H9 (cell line): ENCODE measurements around the gene ABCA4. TPM values are rescaled to one million over a fixed set of nuclear protein-coding genes. Genes with fewer than 3 reads are reported as not detected.

Experiments
- DNase-seq: peaks from one replicate; pipeline ENCODE4 v3.0.0-alpha.2; 2017
- H2AFZ ChIP-seq: one replicate; pipeline ENCODE4 v1.6.1; 2013; ENCODE audit warnings: mild to moderate bottlenecking, low read length, control low read depth, moderate library complexity
- H2AK5ac ChIP-seq: 2 replicates; pipeline ENCODE4 v1.6.1; 2013; ENCODE audit warnings: low read length, control low read depth, mixed read lengths; ENCODE audit not compliant: insufficient read length
- H2BK120ac ChIP-seq: one replicate; pipeline ENCODE4 v1.6.1; 2013; ENCODE audit warnings: low read depth, mild to moderate bottlenecking, low read length, control low read depth, inconsistent platforms; ENCODE audit not compliant: poor library complexity, severe bottlenecking
- H2BK12ac ChIP-seq: 2 replicates; pipeline ENCODE4 v1.6.1; 2013; ENCODE audit warnings: low read length, control low read depth, mixed read lengths, low read depth; ENCODE audit not compliant: insufficient read length
- H2BK15ac ChIP-seq: 2 replicates; pipeline ENCODE4 v1.6.1; 2013; ENCODE audit warnings: low read depth, low read length, control low read depth
- H2BK20ac ChIP-seq: one replicate; pipeline ENCODE4 v1.6.1; 2013; ENCODE audit warnings: low read depth, mild to moderate bottlenecking, low read length, control low read depth, inconsistent platforms; ENCODE audit not compliant: poor library complexity, severe bottlenecking
- H2BK5ac ChIP-seq: 2 replicates; pipeline ENCODE4 v1.6.1; 2013; ENCODE audit warnings: low read length, control low read depth, mixed read lengths; ENCODE audit not compliant: insufficient read length
- H3K14ac ChIP-seq: 2 replicates; pipeline ENCODE4 v1.6.1; 2013; ENCODE audit warnings: low read length, control low read depth; ENCODE audit not compliant: insufficient read depth
- H3K18ac ChIP-seq: 2 replicates; pipeline ENCODE4 v1.6.1; 2013; ENCODE audit warnings: low read depth, mild to moderate bottlenecking, mixed read lengths, low read length, control low read depth; ENCODE audit not compliant: insufficient read length
- H3K23ac ChIP-seq: 2 replicates; pipeline ENCODE4 v1.6.1; 2013; ENCODE audit warnings: low read length, control low read depth, mixed read lengths, low read depth; ENCODE audit not compliant: insufficient read length
- H3K23me2 ChIP-seq: 2 replicates; pipeline ENCODE4 v1.6.1; 2013; ENCODE audit warnings: low read depth, mild to moderate bottlenecking, mixed read lengths, low read length, control low read depth; ENCODE audit not compliant: insufficient read length, poor library complexity, severe bottlenecking
- H3K27ac ChIP-seq: 2 replicates; pipeline ENCODE4 v1.5.1; 2013; ENCODE audit warnings: low read length, control low read depth, mixed read lengths, low read depth; ENCODE audit not compliant: insufficient read length
- H3K27me3 ChIP-seq: 2 replicates; pipeline ENCODE4 v1.6.1; 2013; ENCODE audit warnings: low read length, control low read depth, inconsistent platforms; ENCODE audit not compliant: insufficient read depth
- H3K4ac ChIP-seq: 2 replicates; pipeline ENCODE4 v1.6.1; 2013; ENCODE audit warnings: low read depth, mild to moderate bottlenecking, control low read depth, inconsistent platforms, low read length, moderate library complexity
- H3K4me1 ChIP-seq: 2 replicates; pipeline ENCODE4 v1.6.1; 2013; ENCODE audit warnings: low read length, control low read depth, inconsistent platforms; ENCODE audit not compliant: insufficient read depth
- H3K4me2 ChIP-seq: 2 replicates; pipeline ENCODE4 v1.6.1; 2013; ENCODE audit warnings: low read length, control low read depth, mixed read lengths; ENCODE audit not compliant: insufficient read length, insufficient read depth
- H3K56ac ChIP-seq: 2 replicates; pipeline ENCODE4 v1.6.1; 2013; ENCODE audit warnings: low read depth, mild to moderate bottlenecking, mixed read lengths, low read length, control low read depth; ENCODE audit not compliant: insufficient read length
- H3K79me1 ChIP-seq: 2 replicates; pipeline ENCODE4 v1.6.1; 2013; ENCODE audit warnings: low read depth, mild to moderate bottlenecking, moderate library complexity, low read length, control low read depth, inconsistent platforms; ENCODE audit not compliant: insufficient read depth, poor library complexity, severe bottlenecking
- H3K79me2 ChIP-seq: 2 replicates; pipeline ENCODE4 v1.6.1; 2013; ENCODE audit warnings: low read length, control low read depth, inconsistent platforms; ENCODE audit not compliant: insufficient read depth
- H3K9ac ChIP-seq: 2 replicates; pipeline ENCODE4 v1.6.1; 2013; ENCODE audit warnings: low read length, control low read depth, mixed read lengths; ENCODE audit not compliant: insufficient read length; ENCODE audit errors: extremely low read depth
- H3K9me3 ChIP-seq: one replicate; pipeline ENCODE4 v1.6.1; 2013; ENCODE audit warnings: low read depth, low read length, inconsistent platforms; ENCODE audit not compliant: control insufficient read depth
- H3T11ph ChIP-seq: one replicate; pipeline ENCODE4 v1.6.1; 2013; ENCODE audit warnings: mild to moderate bottlenecking, low read length, control low read depth, inconsistent platforms
- H4K20me1 ChIP-seq: one replicate; pipeline ENCODE4 v1.6.1; 2013; ENCODE audit not compliant: control insufficient read depth, insufficient read length, insufficient read depth
- H4K5ac ChIP-seq: 2 replicates; pipeline ENCODE4 v1.6.1; 2013; ENCODE audit warnings: low read depth, mild to moderate bottlenecking, mixed read lengths, low read length, control low read depth; ENCODE audit not compliant: insufficient read length
- H4K8ac ChIP-seq: replicated peaks from 2 replicates; pipeline ENCODE4 v1.6.1; 2013; ENCODE audit warnings: low read length, control low read depth, mixed read lengths, low read depth; ENCODE audit not compliant: insufficient read length
- H4K91ac ChIP-seq: 2 replicates; pipeline ENCODE4 v1.6.1; 2013; ENCODE audit warnings: low read depth, mild to moderate bottlenecking, moderate library complexity, mixed read lengths, low read length, control low read depth; ENCODE audit not compliant: insufficient read length
- H3K27ac Mint-ChIP-seq, 3 experiments: 2 replicates in 2 of 3; 3 replicates in 1 of 3; pipeline ENCODE4 v1.8.0; 2020 to 2021; ENCODE audit warnings: mixed read lengths in 3 of 3, mild to moderate bottlenecking in 1 of 3, moderate library complexity in 1 of 3
- H3K27me3 Mint-ChIP-seq: 2 replicates; pipeline ENCODE4 v1.8.0; 2021; ENCODE audit warnings: low read depth, mild to moderate bottlenecking, moderate library complexity, mixed read lengths
- H3K36me3 Mint-ChIP-seq, 3 experiments: 2 replicates in 2 of 3; 3 replicates in 1 of 3; pipeline ENCODE4 v1.8.0; 2020 to 2021; ENCODE audit warnings: low read depth in 3 of 3, mixed read lengths in 3 of 3; ENCODE audit not compliant: insufficient read depth in 1 of 3
- H3K4me1 Mint-ChIP-seq, 2 experiments: 2 replicates each; pipeline ENCODE4 v1.8.0; 2020; ENCODE audit warnings: mixed read lengths in 2 of 2
- H3K4me3 Mint-ChIP-seq, 2 experiments: 2 replicates in 1 of 2; 3 replicates in 1 of 2; pipeline ENCODE4 v1.8.0; 2020 to 2021; ENCODE audit warnings: mild to moderate bottlenecking in 2 of 2, mixed read lengths in 2 of 2, moderate library complexity in 1 of 2
- H3K9me3 Mint-ChIP-seq, 2 experiments: 2 replicates in 1 of 2; 3 replicates in 1 of 2; pipeline ENCODE4 v1.8.0; 2020; ENCODE audit warnings: mild to moderate bottlenecking in 2 of 2, mixed read lengths in 2 of 2, moderate library complexity in 1 of 2
- CTCF ChIP-seq: fragments of 200-600 bp; sonication (generic); conservative IDR thresholded peaks from 3 replicates; pipeline ENCODE4 v1.8.0; 2021; ENCODE audit warnings: antibody characterized with exemption, mild to moderate bottlenecking
- WGBS: extraction: QIAGEN DNeasy Blood & Tissue Kit; methylation state at CpG from one replicate; pipeline ENCODE4 v1.1.7; 2013; ENCODE audit warnings: missing lambda C conversion rate, low lambda C conversion rate, mixed read lengths; ENCODE audit not compliant: insufficient read length; ENCODE audit errors: extremely low coverage; 5-methylcytosine and 5-hydroxymethylcytosine counted together
- total RNA-seq: library from RNA; stranded (reverse); gene quantifications from 2 replicates; pipeline ENCODE4 v1.2.1, GENCODE V29; 2021

Gene ABCA4
- total RNA-seq, 1 experiment from 2014 or later, result not detected

GRCh38 chr1:93960641-93961147 is 160.3 kb downstream of the ABCA4 start:
- no peak overlapping the region for H3K27ac ChIP-seq

More at GRCh38 chr1:93960641-93961147, 160.3 kb downstream of the ABCA4 start:
- H3T11ph ChIP-seq, result no peak overlapping the region
- H2BK120ac ChIP-seq, result no peak overlapping the region
- H4K8ac ChIP-seq, result no peak overlapping the region
- H4K91ac ChIP-seq, result no peak overlapping the region
- no peak overlapping the region for H2BK20ac ChIP-seq
- H4K20me1 ChIP-seq, result no peaks in the 10 kb centered on the region
- peaks cover 4 to 7% of the 10 kb centered on the region in 2 experiments for H3K9me3 Mint-ChIP-seq
- no CpG with 5 or more reads among the region's 3 CpGs for WGBS
- H3K36me3 Mint-ChIP-seq, result peaks cover 0 to 7% (median 0%) of the 10 kb centered on the region in 3 experiments; a peak in 3 of 7 replicates
- no peak overlapping the region for H2BK5ac ChIP-seq
- no peak overlapping the region for H3K27ac Mint-ChIP-seq
- H3K4me1 Mint-ChIP-seq, result no peaks in the 10 kb centered on the region
- no peak overlapping the region for H3K9ac ChIP-seq
- no peaks in the 10 kb centered on the region for H3K27me3 ChIP-seq
- no peaks in the 10 kb centered on the region for H3K79me1 ChIP-seq
- no peak overlapping the region for H3K23ac ChIP-seq
- no peak overlapping the region for H2AFZ ChIP-seq
- peaks cover 8% of the 10 kb centered on the region for H3K27me3 Mint-ChIP-seq
- no peaks in the 10 kb centered on the region for H3K23me2 ChIP-seq
- no peak overlapping the region for H2BK15ac ChIP-seq
- no peak overlapping the region for H3K4me3 Mint-ChIP-seq
- H3K14ac ChIP-seq, result no peak overlapping the region
- no peak overlapping the region for H2AK5ac ChIP-seq
- H3K4me2 ChIP-seq, result no peak overlapping the region
- H2BK12ac ChIP-seq, result no peak overlapping the region
- DNase-seq, result no peak
- H3K18ac ChIP-seq, result no peak overlapping the region
- H4K5ac ChIP-seq, result no peak overlapping the region
- H3K4me1 ChIP-seq, result no peaks in the 10 kb centered on the region
- no peak overlapping the region for H3K4ac ChIP-seq
- H3K79me2 ChIP-seq, result no peaks in the 10 kb centered on the region
- TF ChIP-seq CTCF, result no peak
- no peak overlapping the region for H3K56ac ChIP-seq
- H3K9me3 ChIP-seq, result no peaks in the 10 kb centered on the region
